Right lobe of liver (tissue), 4 donors: ENCODE results near the gene SH2D2A.

Experiments
- POLR2A ChIP-seq: fragments of 450-650 bp; IDR thresholded peaks from one replicate; pipeline ENCODE4 v1.6.1; 2017; ENCODE audit warnings: antibody characterized with exemption, mild to moderate bottlenecking
- TF ChIP-seq, protein P1 (sequence below), 4 donors: fragments of 200-600 bp in 3 of 4; fragments of 450-650 bp in 1 of 4; IDR thresholded peaks; one replicate each; pipeline versions ENCODE4 v1.5.1 to v1.8.0; 2016 to 2022; ENCODE audit warnings: antibody characterized with exemption in 4 of 4, mild to moderate bottlenecking in 2 of 4
- donor health status: DM: no; HTN: no; CAD: no.
- donor health status: DM: no; HTN: no; CAD: no.
- donor health status: DM: no; HTN: yes; CAD: no.

DNA sequence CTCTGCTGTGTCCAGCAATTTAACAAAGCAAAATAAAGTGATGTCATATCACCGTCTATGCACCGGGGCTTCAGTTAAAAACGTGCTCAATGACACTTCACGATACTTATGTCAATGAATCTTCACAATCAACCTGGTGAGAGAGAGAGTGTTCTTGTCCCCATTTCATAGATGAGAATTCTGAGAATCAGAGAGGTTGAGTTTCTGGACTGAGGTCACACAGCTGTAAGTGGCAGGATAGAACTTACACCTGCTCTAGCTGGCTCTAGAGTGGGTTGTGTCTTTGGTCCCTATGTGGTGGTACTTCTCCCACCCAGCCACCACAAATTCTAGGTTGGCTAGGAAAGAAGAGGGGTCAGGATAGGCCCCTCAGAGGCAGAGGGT is 49.2 kb upstream of the SH2D2A start:
- TF ChIP-seq POLR2A = no peak
- TF ChIP-seq, protein P1, sequence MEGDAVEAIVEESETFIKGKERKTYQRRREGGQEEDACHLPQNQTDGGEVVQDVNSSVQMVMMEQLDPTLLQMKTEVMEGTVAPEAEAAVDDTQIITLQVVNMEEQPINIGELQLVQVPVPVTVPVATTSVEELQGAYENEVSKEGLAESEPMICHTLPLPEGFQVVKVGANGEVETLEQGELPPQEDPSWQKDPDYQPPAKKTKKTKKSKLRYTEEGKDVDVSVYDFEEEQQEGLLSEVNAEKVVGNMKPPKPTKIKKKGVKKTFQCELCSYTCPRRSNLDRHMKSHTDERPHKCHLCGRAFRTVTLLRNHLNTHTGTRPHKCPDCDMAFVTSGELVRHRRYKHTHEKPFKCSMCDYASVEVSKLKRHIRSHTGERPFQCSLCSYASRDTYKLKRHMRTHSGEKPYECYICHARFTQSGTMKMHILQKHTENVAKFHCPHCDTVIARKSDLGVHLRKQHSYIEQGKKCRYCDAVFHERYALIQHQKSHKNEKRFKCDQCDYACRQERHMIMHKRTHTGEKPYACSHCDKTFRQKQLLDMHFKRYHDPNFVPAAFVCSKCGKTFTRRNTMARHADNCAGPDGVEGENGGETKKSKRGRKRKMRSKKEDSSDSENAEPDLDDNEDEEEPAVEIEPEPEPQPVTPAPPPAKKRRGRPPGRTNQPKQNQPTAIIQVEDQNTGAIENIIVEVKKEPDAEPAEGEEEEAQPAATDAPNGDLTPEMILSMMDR (IDR thresholded peaks at IDR 0.05) = no peak
